GM19023 (cell line): Measurements from ENCODE around the gene NLRP6.
"Not testable (repeated sequence)": the region's sequence is repeated elsewhere in the genome, so short reads cannot be mapped to it uniquely, and the experiment has no call there.

ENCODE experiments used
- ATAC-seq: cut with Tn5 transposase; IDR thresholded peaks from one replicate; pipeline ENCODE4 v1.9.1; 2021; ENCODE audit warnings: mild to moderate bottlenecking, moderate library complexity; ENCODE audit not compliant: unreplicated experiment

The NLRP6 gene

GRCh38 chr11:278001-278951 is at the start of gene NLRP6:
Gene NLRP6, plus strand, starts transcription at chr11:278407. Its CDS starts 163 bp downstream, at chr11:278570.
- ATAC-seq: no peak

DNA sequence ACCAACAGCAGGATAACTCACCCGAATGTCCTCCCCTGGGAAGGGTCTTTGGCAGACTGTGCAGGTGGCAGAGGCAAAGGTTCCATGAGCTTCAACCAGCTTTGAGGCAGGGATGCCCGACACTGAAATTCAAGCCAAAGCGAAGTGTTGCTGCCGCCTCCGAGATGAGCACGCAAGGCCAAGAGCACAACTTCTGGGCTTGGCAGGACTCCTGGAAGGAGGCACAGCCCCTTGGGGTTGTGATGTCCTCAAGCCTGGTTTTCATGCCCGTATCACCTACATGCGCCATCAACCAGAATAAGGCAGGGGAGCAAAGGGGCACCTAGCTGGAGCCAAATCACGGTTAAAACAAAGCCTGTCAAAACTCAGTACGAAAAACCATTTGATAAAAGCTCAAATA is 47.8 kb upstream of the NLRP6 start:
- ATAC-seq: no peak

- no peak for ATAC-seq
Observed at GRCh38 chr11:232783-233565, 45.2 kb upstream of the NLRP6 start.

- no peak for ATAC-seq
Observed at GRCh38 chr11:235180-235579, 43.0 kb upstream of the NLRP6 start.

DNA sequence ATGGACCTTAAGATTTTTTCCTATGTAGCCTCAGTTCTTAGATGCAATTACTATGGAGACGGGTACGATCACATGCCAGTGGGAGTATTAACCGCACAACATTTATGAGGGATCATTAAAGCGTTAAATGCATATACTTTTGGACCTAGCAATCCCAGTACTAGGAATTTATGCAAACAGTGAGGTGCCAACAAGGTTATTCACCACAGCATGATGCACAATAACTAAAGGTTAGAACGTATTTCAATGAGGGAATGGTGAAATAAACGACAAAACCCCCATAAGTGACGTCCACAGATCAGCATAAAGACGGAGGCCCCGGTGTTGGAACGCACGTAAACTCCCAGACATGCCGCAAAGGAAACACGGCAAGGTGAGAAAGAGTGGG is 42.6 kb upstream of the NLRP6 start:
- peak; percentile 11 for ATAC-seq

DNA sequence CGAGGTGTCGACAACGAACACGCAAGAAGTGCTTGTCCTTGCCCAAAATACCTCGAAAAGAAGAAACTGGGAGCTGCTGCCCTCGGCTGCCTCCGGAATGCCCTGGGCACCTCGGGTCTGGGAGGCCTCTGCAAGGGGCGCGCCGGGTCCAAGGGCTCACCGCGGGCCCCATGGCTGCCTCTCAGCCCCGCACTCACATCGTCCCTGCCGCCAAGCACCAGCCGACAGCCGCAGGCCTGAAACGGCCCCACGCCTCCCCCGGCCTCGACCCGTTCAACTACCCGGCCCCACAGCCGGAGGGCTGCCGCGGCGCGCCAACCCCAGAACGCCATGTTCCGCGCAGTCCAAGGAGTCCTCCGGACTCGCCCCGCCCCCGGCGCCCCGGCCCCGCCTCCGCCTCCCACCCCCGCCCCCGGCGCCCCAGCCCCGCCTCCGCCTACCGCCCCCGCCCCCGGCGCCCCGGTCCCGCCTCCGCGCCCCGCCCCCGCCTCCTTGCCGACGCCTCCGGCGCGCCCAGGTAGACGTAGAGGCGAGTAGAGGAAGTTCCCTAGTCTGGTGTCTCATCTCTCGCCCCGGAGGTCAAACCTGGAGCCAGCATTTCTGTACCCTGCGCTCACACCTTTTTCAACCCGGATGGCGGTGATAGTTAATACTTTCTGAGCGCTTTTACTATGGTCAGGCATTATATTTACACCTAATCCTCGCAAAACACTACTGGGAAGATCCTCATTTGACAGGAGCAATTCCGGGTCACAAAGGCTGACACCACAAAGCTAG is 42.0 kb upstream of the NLRP6 start, which contains the start of gene SIRT3:
SIRT3 (minus strand) TSS at position 346 of the 777 bp plus-strand sequence; CDS start at position 332, 14 bp downstream.
- ATAC-seq: peak; percentile 69

DNA sequence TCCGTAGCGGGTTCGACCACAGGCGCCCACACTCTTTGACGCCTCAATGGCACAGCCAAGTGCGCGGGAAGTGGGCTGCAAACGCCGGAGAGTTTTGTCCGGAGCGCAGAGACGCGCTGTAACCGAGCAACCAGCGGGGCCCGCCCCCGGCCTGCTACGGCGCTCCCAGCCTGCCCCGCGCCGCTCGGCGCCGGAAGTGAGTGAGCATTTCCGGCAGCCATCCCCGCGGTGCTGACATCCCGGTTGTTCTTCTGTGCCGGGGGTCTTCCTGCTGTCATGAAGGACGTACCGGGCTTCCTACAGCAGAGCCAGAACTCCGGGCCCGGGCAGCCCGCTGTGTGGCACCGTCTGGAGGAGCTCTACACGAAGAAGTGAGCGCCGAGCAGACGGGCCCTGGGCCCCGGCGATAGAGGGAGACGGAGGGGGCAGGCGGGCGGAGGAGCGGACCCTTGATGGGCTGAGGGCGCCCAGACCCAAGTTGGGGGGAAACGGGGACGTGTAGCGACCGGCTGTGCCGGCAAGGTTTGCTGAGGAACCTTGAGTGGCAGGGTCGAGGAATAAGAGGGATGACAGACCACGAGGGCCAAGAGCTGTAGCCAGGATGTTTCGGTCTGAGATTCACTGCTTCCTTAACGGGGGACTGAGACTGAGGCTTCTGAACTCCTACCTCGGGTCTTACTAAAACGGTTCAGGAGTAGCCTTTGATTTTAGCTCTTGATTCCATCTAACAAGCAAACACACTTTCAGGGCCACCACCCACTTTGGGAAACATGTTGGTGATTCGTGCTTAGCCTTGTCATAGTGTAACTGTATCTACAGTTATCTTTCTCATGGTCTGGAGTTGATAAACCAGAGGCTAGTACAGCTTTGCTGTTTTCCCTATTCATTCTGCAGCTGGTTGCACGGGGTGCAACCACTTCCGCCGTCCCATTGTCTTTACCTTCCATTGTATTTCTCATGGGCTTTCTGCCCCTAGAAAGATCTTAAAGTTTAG is 41.1 kb upstream of the NLRP6 start, which contains the start of gene PSMD13:
PSMD13 (plus strand) TSS at position 203 of the 994 bp plus-strand sequence; CDS start at position 277, 74 bp downstream.
- peak; percentile 83 for ATAC-seq

DNA sequence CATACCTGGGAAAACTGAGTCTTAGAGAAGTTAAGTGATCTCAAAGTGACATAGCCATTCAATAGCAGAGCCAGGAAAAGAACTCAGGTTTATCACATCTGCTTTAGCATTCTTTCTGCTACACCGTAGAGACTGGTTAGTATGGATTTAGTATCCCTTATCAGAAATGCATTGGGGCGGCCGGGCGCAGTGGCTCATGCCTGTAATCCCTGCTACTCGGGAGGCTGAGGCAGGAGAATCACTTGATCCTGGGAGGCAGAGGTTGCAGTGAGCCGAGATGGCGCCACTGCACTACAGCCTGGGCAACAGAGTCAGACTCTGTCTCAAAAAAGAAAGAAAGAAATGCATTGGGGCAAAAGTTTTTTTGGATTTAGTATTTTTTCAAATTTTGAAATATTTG is 39.9 kb upstream of the NLRP6 start:
- not testable (repeated sequence) for ATAC-seq

DNA sequence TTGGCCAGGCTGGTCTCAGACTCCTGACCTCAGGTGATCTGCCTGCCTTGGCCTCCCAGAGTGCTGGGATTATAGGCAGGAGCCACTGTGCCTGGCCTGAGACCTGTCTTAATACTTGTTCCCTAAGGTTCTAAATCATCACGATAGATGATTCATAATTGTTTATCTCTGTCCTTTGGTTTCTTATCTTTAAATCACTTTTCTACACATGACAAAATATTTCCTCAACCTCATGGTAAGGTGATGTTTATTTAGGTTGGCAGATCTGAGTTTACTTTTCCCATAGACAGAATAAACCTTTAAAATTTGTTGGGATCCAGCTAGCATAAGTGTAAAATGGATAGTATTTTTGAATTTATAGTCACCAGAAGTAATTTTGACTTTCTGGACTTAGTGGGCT is 37.9 kb upstream of the NLRP6 start:
- no peak for ATAC-seq

DNA sequence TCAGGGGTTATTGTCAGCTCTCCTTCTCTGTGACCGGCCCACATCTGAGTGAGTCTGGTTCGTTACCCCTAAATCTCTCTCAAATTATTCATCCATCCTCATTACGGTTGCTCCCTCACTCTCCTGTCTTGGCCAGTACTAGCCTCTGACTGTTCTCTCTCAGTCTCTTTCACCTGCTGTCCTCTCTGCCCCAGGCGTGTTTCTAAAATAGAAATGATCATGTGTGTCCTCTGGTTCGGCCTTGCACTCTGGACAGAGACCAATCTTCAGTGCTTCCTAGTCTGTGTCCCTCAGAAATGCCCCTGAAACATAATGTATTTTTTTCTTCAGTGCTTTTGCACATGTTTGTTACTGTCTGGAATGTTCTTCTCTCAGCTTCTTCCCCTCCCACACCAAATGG is 36.6 kb upstream of the NLRP6 start:
- ATAC-seq: no peak

DNA sequence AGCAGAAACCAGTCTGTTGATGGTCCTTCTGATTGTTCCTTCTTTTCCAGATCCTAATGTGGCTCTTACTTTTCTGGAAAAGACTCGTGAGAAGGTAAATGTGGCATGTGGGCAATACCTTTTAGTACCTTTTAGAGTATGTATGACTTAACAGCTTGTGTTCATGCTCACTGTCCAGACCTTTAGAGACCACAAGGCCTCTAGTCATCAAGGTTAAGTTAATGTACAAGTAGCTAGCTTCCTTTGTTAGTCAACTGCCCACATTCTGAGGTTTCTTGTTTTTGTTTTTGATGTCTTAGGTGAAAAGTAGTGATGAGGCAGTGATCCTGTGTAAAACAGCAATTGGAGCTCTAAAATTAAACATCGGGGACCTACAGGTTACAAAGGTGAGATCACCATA is 33.8 kb upstream of the NLRP6 start:
- ATAC-seq: no peak

DNA sequence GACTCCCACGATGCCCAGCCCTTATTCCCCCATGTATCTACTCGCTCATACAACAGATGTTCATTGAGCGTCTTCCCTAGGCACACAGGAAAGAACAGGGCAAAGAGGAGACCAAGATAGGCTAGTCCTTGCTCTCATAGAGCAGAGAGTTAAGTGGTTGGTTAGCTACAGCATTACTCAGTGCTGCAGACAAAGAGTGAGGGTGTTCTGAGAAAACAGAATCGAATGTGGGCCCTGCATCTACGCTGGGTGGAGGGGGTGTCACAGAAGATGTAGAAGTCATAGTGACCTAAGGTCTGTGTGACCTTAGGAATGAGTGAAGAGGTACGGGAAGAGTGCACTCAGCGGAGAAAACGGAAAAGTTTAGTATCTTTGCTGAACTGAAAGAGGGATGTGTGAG is 29.1 kb upstream of the NLRP6 start:
- ATAC-seq: no peak

- no peak for ATAC-seq
Observed at GRCh38 chr11:250274-250673, 27.9 kb upstream of the NLRP6 start.

DNA sequence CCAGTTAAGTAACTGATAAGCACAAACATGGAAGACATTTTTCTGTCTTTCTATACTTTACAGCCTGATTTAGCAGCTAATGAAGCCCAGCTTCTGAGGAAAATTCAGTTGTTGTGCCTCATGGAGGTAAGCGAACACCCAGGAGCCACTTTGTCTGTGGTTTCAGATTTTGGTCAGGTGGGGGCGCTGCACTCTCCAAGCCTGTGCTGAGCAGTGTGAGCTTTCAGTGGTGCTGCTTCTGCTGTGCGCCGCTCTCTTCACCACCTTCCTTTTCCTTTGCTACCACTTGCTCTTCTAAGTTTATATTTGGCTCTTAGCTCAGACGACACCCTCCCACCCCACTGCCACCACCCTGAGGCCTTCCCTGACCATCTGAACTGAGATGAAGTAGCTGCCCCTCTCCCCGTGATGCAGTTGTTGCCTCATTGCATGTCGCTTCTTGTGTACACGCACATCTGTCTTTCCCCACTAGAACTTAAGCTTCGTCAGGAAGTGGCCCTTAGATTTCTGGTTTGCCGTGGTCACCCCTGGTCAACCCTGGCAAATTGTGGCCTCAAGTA is 27.4 kb upstream of the NLRP6 start:
- no peak for ATAC-seq

GRCh38 chr11:251550-251949 is 26.7 kb upstream of the NLRP6 start:
- ATAC-seq: no peak

DNA sequence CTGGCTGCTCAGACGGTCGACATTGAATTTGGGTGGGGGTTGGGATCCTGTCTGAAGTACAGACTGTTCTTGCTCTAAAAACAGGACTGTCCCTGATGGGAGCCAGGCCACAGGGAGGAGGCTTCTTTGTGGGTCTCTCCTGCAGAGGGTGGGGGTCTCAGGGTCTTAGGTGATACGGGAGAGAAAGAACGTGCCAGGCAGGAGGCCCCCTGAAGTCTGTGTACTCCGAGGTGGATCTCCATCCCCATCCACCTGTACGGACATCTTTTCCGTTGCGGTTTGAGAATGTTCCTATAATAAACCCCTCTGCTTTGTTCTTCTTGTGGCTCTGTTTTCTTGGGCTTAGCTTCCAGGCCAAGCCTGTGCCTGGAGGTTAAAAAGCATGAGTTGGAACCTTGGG is 25.5 kb upstream of the NLRP6 start:
- ATAC-seq: no peak

- no peak for ATAC-seq
Observed at GRCh38 chr11:253160-253885, 24.9 kb upstream of the NLRP6 start.

DNA sequence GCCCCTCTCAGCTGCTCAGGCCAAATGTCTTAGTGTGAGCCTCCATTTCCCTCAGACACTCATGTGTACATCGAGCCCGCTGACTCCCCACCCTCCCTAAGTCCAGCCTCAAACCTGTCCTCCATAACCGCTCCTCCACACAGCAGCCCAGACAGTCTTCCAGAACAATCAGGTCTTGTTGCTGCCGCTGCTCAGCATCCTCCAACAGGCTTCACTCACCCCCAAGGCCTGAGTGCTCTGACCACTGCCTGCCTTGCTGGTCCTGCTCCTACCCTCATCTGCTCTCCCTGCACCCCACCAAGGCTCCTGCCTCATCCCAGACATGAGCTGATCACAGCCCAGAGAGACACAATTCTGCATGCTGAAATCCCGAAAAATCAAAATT is 24.3 kb upstream of the NLRP6 start:
- ATAC-seq: no peak

DNA sequence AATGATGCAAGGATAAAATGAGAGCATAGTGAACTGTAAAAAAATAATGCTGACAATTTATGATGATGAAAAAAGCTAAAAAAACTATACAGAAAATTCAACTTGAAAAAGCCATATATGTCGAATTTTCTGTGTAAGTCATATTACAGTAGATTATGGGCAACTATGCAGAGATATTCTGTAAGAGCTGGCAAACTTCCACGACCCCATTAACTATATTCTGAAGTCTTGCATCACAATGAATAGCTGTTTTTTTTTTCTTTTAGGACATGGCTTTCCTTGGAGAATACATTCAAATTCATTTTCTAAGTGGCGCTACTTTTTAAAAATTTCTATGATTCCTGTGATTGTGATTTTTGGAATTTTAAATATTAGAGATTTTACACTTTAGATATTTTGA is 23.0 kb upstream of the NLRP6 start:
- ATAC-seq: no peak
